H1 (cell line): ENCODE data around the gene SLC30A10. TPM values are rescaled to one million over a fixed set of nuclear protein-coding genes. Genes with fewer than 3 reads are reported as not detected.

Experiments used
- CTCF ChIA-PET: fragments of 300-600 bp; sonication (Branson Sonifier 250); formaldehyde crosslinking; loops from one replicate; lab custom pipeline; 2021; ENCODE audit not compliant: partially characterized antibody; lab: Charles Lee
- POLR2A ChIA-PET: fragments of 300-600 bp; sonication (Branson Sonifier 250); formaldehyde crosslinking; loops from one replicate; lab custom pipeline; 2021; ENCODE audit warnings: inconsistent platforms; ENCODE audit not compliant: partially characterized antibody; lab: Charles Lee
- DNase-seq, 2 experiments: peaks; one replicate each; pipeline versions ENCODE4 v3.0.0 to v3.0.0-alpha.2; 2010 to 2022; ENCODE audit warnings: low spot score in 2 of 2, low read depth in 1 of 2, mixed read lengths in 1 of 2
- FAIRE-seq: peaks from 2 replicates; lab custom pipeline; 2011; peaks lifted over from hg19 to GRCh38; lab: Jason Lieb, UNC
- H2AFZ ChIP-seq: 2 replicates; pipeline ENCODE4 v1.8.1; 2012; ENCODE audit warnings: low read length, inconsistent platforms
- H2AK5ac ChIP-seq: 2 replicates; pipeline ENCODE4 v1.6.1; 2013; ENCODE audit warnings: low read depth, low read length
- H2BK120ac ChIP-seq: replicated peaks from 2 replicates; pipeline ENCODE3; 2013; ENCODE audit warnings: low read depth, low read length, inconsistent platforms
- H2BK12ac ChIP-seq: 2 replicates; pipeline ENCODE4 v1.6.1; 2013; ENCODE audit warnings: low read depth, low read length
- H2BK15ac ChIP-seq: 2 replicates; pipeline ENCODE4 v1.6.1; 2013; ENCODE audit warnings: low read length
- H2BK20ac ChIP-seq: 2 replicates; pipeline ENCODE4 v1.6.1; 2013; ENCODE audit warnings: low read length
- H2BK5ac ChIP-seq: 2 replicates; pipeline ENCODE4 v1.6.1; 2013; ENCODE audit warnings: low read depth, low read length
- H3K14ac ChIP-seq: 2 replicates; pipeline ENCODE4 v1.6.1; 2013; ENCODE audit warnings: inconsistent platforms; ENCODE audit not compliant: insufficient read length
- H3K18ac ChIP-seq: 2 replicates; pipeline ENCODE4 v1.6.1; 2013; ENCODE audit warnings: low read length; ENCODE audit errors: extremely low read depth
- H3K23ac ChIP-seq: 2 replicates; pipeline ENCODE4 v1.6.1; 2013; ENCODE audit warnings: inconsistent platforms; ENCODE audit not compliant: insufficient read length
- H3K23me2 ChIP-seq: 2 replicates; pipeline ENCODE4 v1.6.1; 2013; ENCODE audit warnings: low read depth, low read length
- H3K27ac ChIP-seq: 2 replicates; pipeline ENCODE4 v1.6.1; 2011; ENCODE audit warnings: low read depth, low read length, inconsistent platforms
- H3K27me3 ChIP-seq, 4 experiments: replicated peaks in 1 of 4; 1 replicate in 1 of 4; 2 replicates in 3 of 4; pipeline versions ENCODE4 v1.6.1 to v1.8.1; 2011 to 2013; ENCODE audit warnings: low read length in 3 of 4, mild to moderate bottlenecking in 3 of 4, inconsistent platforms in 2 of 4, mixed read lengths in 2 of 4, moderate library complexity in 1 of 4; ENCODE audit not compliant: control insufficient read depth in 3 of 4, insufficient read depth in 3 of 4; ENCODE audit errors: extremely low read depth in 1 of 4
- H3K36me3 ChIP-seq, 4 experiments: 2 replicates each; pipeline versions ENCODE4 v1.6.1 to v1.8.1; 2011 to 2013; ENCODE audit warnings: mild to moderate bottlenecking in 4 of 4, low read length in 3 of 4, moderate library complexity in 2 of 4, control low read depth in 1 of 4, inconsistent platforms in 1 of 4; ENCODE audit not compliant: insufficient read depth in 4 of 4, control insufficient read depth in 2 of 4
- H3K4ac ChIP-seq: replicated peaks from 2 replicates; pipeline ENCODE3; 2013; ENCODE audit warnings: low read length, low read depth, mixed read lengths, inconsistent platforms; ENCODE audit not compliant: insufficient read length
- H3K4me1 ChIP-seq, 4 experiments: replicated peaks in 1 of 4; 1 replicate in 1 of 4; 2 replicates in 3 of 4; pipeline versions ENCODE4 v1.6.1 to v1.8.1; 2011 to 2013; ENCODE audit warnings: low read length in 3 of 4, inconsistent platforms in 2 of 4, mixed read lengths in 1 of 4; ENCODE audit not compliant: insufficient read depth in 4 of 4, control insufficient read depth in 3 of 4
- H3K4me2 ChIP-seq, 2 experiments: 2 replicates each; pipeline versions ENCODE4 v1.6.1 to v1.8.1; 2011 to 2013; ENCODE audit warnings: low read depth in 2 of 2, low read length in 2 of 2, control low read depth in 1 of 2, inconsistent platforms in 1 of 2, mild to moderate bottlenecking in 1 of 2; ENCODE audit not compliant: insufficient read depth in 1 of 2
- H3K4me3 ChIP-seq, 4 experiments: fragments of 200-600, 300-600 bp in 1 of 4; sonication (generic), shearing (Covaris generic), sonication (Bioruptor Twin) in 1 of 4; 2 replicates each; pipeline versions ENCODE4 v1.5.1 to v1.8.1; 2011 to 2016; ENCODE audit warnings: low read length in 4 of 4, low read depth in 3 of 4, control low read depth in 2 of 4, inconsistent platforms in 2 of 4, mild to moderate bottlenecking in 2 of 4, mixed read lengths in 1 of 4, moderate library complexity in 1 of 4; ENCODE audit not compliant: insufficient read depth in 2 of 4; ENCODE audit errors: extremely low read depth in 1 of 4
- H3K56ac ChIP-seq: replicated peaks from 2 replicates; pipeline ENCODE3; 2013; ENCODE audit warnings: low read depth, mild to moderate bottlenecking, mixed read lengths, low read length, inconsistent platforms; ENCODE audit not compliant: insufficient read length
- H3K79me1 ChIP-seq: 2 replicates; pipeline ENCODE4 v1.6.1; 2013; ENCODE audit warnings: low read depth, low read length, control low read depth
- H3K79me2 ChIP-seq, 2 experiments: 2 replicates each; pipeline versions ENCODE4 v1.6.1 to v1.8.1; 2012 to 2013; ENCODE audit warnings: low read length in 2 of 2, mild to moderate bottlenecking in 2 of 2, inconsistent platforms in 1 of 2; ENCODE audit not compliant: insufficient read depth in 2 of 2, control insufficient read depth in 1 of 2
- H3K9ac ChIP-seq, 4 experiments: replicated peaks in 1 of 4; 1 replicate in 1 of 4; 2 replicates in 3 of 4; pipeline versions ENCODE4 v1.6.1 to v1.8.1; 2011 to 2013; ENCODE audit warnings: low read depth in 3 of 4, low read length in 3 of 4, control low read depth in 2 of 4, mild to moderate bottlenecking in 2 of 4, moderate library complexity in 2 of 4, inconsistent platforms in 1 of 4; ENCODE audit errors: extremely low read depth in 1 of 4
- H3K9me3 ChIP-seq, 2 experiments: 2 replicates each; pipeline versions ENCODE4 v1.6.1 to v1.8.1; 2012 to 2013; ENCODE audit warnings: mild to moderate bottlenecking in 2 of 2, moderate library complexity in 2 of 2, control low read depth in 1 of 2, inconsistent platforms in 1 of 2, low read depth in 1 of 2, low read length in 1 of 2, mixed read lengths in 1 of 2; ENCODE audit not compliant: insufficient read depth in 2 of 2
- H4K20me1 ChIP-seq, 2 experiments: replicated peaks in 1 of 2; 2 replicates each; pipeline versions ENCODE3 to v1.8.1; 2011 to 2013; ENCODE audit warnings: inconsistent platforms in 2 of 2, low read length in 2 of 2, mild to moderate bottlenecking in 1 of 2; ENCODE audit not compliant: insufficient read depth in 2 of 2, control insufficient read depth in 1 of 2
- H4K5ac ChIP-seq: 2 replicates; pipeline ENCODE4 v1.6.1; 2013; ENCODE audit warnings: low read length, low read depth, mixed read lengths, inconsistent platforms; ENCODE audit not compliant: insufficient read length
- H4K8ac ChIP-seq: 2 replicates; pipeline ENCODE4 v1.8.0; 2013; ENCODE audit warnings: mild to moderate bottlenecking, moderate library complexity, low read length, inconsistent platforms; ENCODE audit not compliant: insufficient read depth; ENCODE audit errors: extremely low read depth
- H4K91ac ChIP-seq: replicated peaks from 2 replicates; pipeline ENCODE3; 2013; ENCODE audit warnings: low read length, mixed read lengths, inconsistent platforms; ENCODE audit not compliant: insufficient read length
- ATF2 ChIP-seq: IDR thresholded peaks from 2 replicates; pipeline ENCODE4 v1.6.1; 2012; ENCODE audit warnings: low read length, inconsistent platforms
- BCL11A ChIP-seq, 2 experiments: IDR thresholded peaks; one replicate each; pipeline ENCODE4 v1.6.1; 2011; ENCODE audit warnings: low read depth in 2 of 2, low read length in 2 of 2, mild to moderate bottlenecking in 2 of 2
- CBX5 ChIP-seq: fragments of 300-800, 300-1000 bp; sonication (generic); IDR thresholded peaks from 2 replicates; pipeline ENCODE4 v1.7.1; 2016; ENCODE audit warnings: antibody characterized with exemption, low read length, low read depth
- CHD2 ChIP-seq: IDR thresholded peaks from 2 replicates; pipeline ENCODE4 v1.6.1; 2012; ENCODE audit warnings: low read length, improper control_type of control experiment
- EGR1 ChIP-seq: IDR thresholded peaks from 2 replicates; pipeline ENCODE4 v1.6.1; 2011; ENCODE audit warnings: low read depth, low read length, borderline replicate concordance
- FOSL1 ChIP-seq: IDR thresholded peaks from 2 replicates; pipeline ENCODE4 v1.6.1; 2011; ENCODE audit warnings: mild to moderate bottlenecking, low read depth, low read length, moderate library complexity; ENCODE audit not compliant: insufficient read depth
- GTF2F1 ChIP-seq: IDR thresholded peaks from 2 replicates; pipeline ENCODE4 v1.6.1; 2012; ENCODE audit warnings: low read depth, low read length, improper control_type of control experiment, borderline replicate concordance
- HDAC2 ChIP-seq, 2 experiments: fragments of 300-600 bp in 1 of 2; sonication (generic) in 1 of 2; IDR thresholded peaks; 2 replicates each; pipeline ENCODE4 v1.6.1; 2011 to 2012; ENCODE audit warnings: low read depth in 2 of 2, low read length in 2 of 2, mild to moderate bottlenecking in 2 of 2, moderate library complexity in 2 of 2, borderline replicate concordance in 1 of 2, inconsistent platforms in 1 of 2
- KDM5A ChIP-seq: fragments of 200-600 bp; IDR thresholded peaks from 2 replicates; pipeline ENCODE4 v1.7.1; 2012; ENCODE audit warnings: mild to moderate bottlenecking, low read length, inconsistent platforms, mixed read lengths
- RAD21 ChIP-seq, 2 experiments: IDR thresholded peaks in 1 of 2; conservative IDR thresholded peaks in 1 of 2; 2 replicates each; pipeline ENCODE4 v1.6.1; 2011; ENCODE audit warnings: low read depth in 2 of 2, low read length in 2 of 2, improper control_type of control experiment in 1 of 2, inconsistent platforms in 1 of 2, mild to moderate bottlenecking in 1 of 2, moderate library complexity in 1 of 2
- SAP30 ChIP-seq: fragments of 300-600 bp; sonication (generic); IDR thresholded peaks from 2 replicates; pipeline ENCODE4 v1.7.1; 2012; ENCODE audit warnings: low read length, moderate library complexity, mild to moderate bottlenecking, inconsistent platforms; ENCODE audit not compliant: insufficient read depth, insufficient replicate concordance
- SIRT6 ChIP-seq: IDR thresholded peaks from one replicate; pipeline ENCODE4 v1.7.1; 2012; ENCODE audit warnings: low read length, inconsistent platforms
- WGBS, 2 experiments: shearing (Covaris generic) in 1 of 2; methylation state at CpG; one replicate each; pipeline versions ENCODE4 v1.1.6 to v1.1.7; 2013 to 2015; ENCODE audit warnings: low lambda C conversion rate in 2 of 2, mixed read lengths in 2 of 2, inconsistent platforms in 1 of 2, low coverage in 1 of 2, missing lambda C conversion rate in 1 of 2; ENCODE audit not compliant: insufficient replicate concordance in 2 of 2, insufficient coverage in 1 of 2, insufficient read length in 1 of 2; ENCODE audit errors: extremely low coverage in 1 of 2, missing lambda C conversion rate in 1 of 2; 5-methylcytosine and 5-hydroxymethylcytosine counted together
- polyA plus RNA-seq, 7 experiments: library from polyadenylated mRNA; depleted of rRNA in 3 of 7; stranded (reverse) in 5 of 7; unstranded in 2 of 7; fragments of >200 nt in 5 of 7; fragments of 200-250 nt in 2 of 7; gene quantifications; 1 replicate in 5 of 7; 2 replicates in 1 of 7; 4 replicates in 1 of 7; pipeline versions ENCODE4 v1.2.1 to v1.2.3, GENCODE V29; 2011 to 2013; ENCODE audit warnings: missing spikeins in 2 of 7, mixed read lengths in 2 of 7
- total RNA-seq: library from RNA; stranded (reverse); fragmentation: NEBNext Ultra II Directional; extraction: Animal tissue kit (Norgen Biotek cat#: 25700); gene quantifications from 2 replicates; pipeline ENCODE4 v1.2.1, GENCODE V29; 2021

Gene SLC30A10
- total and polyA plus RNA-seq, 2 of the 8 experiments (the other 6 are each of a cell fraction or from before 2014, with no cell fraction given), result 0.23 to 0.61 TPM

- WGBS, 2 experiments, result 95% methylated on average over 3 of the region's 3 CpGs; no CpG with 5 or more reads in 1 of the 2 experiments
- Histone ChIP-seq H2BK20ac (no peak overlapping the region), H2AFZ (no peak overlapping the region), H3K79me1 (no peaks in the 10 kb centered on the region), H3K9ac (no peak overlapping the region), H4K91ac (no peak overlapping the region), H3K4ac (no peak overlapping the region), H3K9me3 (no peaks in the 10 kb centered on the region), H2BK15ac (no peak overlapping the region), H2BK5ac (no peak overlapping the region), H3K23ac (no peak overlapping the region), H4K20me1 (no peaks in the 10 kb centered on the region), H3K79me2 (no peaks in the 10 kb centered on the region), H3K27me3 (no peaks in the 10 kb centered on the region; a peak in 1 of 7 replicates), H4K8ac (no peak overlapping the region), H3K18ac (no peak overlapping the region), H2AK5ac (no peak overlapping the region), H3K23me2 (no peaks in the 10 kb centered on the region), H3K27ac (no peak overlapping the region), H4K5ac (no peak overlapping the region), H3K4me3 (no peak overlapping the region), H3K4me1 (no peaks in the 10 kb centered on the region), H3K56ac (no peak overlapping the region), H3K36me3 (no peaks in the 10 kb centered on the region), H2BK120ac (no peak overlapping the region), H3K4me2 (no peak overlapping the region), H2BK12ac (no peak overlapping the region), H3K14ac (no peak overlapping the region)
- no peak for DNase-seq
- no peak for FAIRE-seq
- CTCF ChIA-PET, result interaction anchor here (1.0 kb wide), 1 partner anchor 9 kb away, joined by 3 read pairs; no protein-coding TSS in a partner anchor
- POLR2A ChIA-PET, result no interaction called here
- TF ChIP-seq RAD21 (IDR thresholded peaks at IDR 0.05 in 1 of 2, conservative IDR thresholded peaks at IDR 0.05 in 1 of 2; ENCODE audit: low read depth in 2 of 2, low read length in 2 of 2) (no peak), HDAC2 (IDR thresholded peaks at IDR 0.05; ENCODE audit: borderline replicate concordance in 1 of 2, low read depth in 2 of 2, low read length in 2 of 2) (no peak), SAP30 (no peak), CBX5 (no peak), ATF2 (no peak), GTF2F1 (no peak), FOSL1 (no peak), EGR1 (no peak), CHD2 (no peak), BCL11A (IDR thresholded peaks at IDR 0.05; ENCODE audit: low read depth in 2 of 2, low read length in 2 of 2) (no peak), SIRT6 (no peak), KDM5A (no peak)
Measured at GRCh38 chr1:219961684-219962083, 33.3 kb upstream of the SLC30A10 start.
